GM08714 (cell line): Measurements from ENCODE around the gene FLVCR2.
"Not testable (repeated sequence)": the region's sequence is repeated elsewhere in the genome, so short reads cannot be mapped to it uniquely, and the experiment has no call there.

Experiments
- H3K4me3 ChIP-seq: fragments of 200-500 bp; sonication (Bioruptor generic); 2 replicates; pipeline ENCODE4 v1.5.1; 2014; ENCODE audit warnings: mild to moderate bottlenecking, low read length, inconsistent platforms
- ZNF274 ChIP-seq: IDR thresholded peaks from 2 replicates; pipeline ENCODE4 v1.6.1; 2012; ENCODE audit warnings: mild to moderate bottlenecking, low read depth, low read length

FLVCR2 gene

DNA sequence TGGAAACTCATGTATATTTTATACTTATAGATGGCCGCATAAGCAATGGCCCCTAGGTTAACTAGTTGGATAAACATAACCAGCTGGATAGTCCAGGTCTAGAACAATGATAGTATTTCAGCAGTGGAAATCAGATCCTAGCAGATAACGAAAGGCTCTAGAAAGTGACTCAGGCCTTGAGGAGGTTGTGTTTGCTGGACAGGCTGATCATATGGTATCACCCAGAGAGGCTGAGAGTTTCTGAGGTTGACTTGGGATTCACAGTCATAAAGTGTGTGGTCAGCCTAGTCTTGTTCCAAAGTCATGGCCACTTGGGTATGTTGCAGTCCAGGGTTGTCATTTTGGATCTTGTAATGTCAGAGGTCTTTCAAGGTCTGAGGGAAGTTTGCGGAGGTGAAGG, 16.8 kb downstream of the FLVCR2 start:
- H3K4me3 ChIP-seq = no peak overlapping the region
- no peak for TF ChIP-seq ZNF274

DNA sequence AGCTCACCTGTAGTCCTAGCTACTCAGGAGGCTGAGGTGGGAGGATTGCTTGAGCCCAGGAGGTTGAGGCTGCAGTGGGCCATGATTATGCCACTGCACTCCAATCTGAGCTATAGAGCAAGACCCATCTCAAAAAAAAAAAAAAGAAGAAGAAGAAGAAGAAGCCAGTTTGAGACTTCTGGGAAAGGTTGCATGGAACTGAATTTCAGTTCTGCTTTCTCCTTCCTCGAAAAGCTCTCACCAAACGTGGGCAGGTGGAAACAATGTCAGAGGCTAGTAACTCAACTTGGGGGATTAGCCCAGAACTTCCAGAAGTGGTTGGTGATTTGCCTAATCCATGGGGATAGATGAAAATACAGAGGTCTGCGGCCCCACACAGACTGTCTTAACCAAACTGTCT, 18.7 kb downstream of the FLVCR2 start:
- H3K4me3 ChIP-seq = no peak overlapping the region
- no peak for TF ChIP-seq ZNF274

DNA sequence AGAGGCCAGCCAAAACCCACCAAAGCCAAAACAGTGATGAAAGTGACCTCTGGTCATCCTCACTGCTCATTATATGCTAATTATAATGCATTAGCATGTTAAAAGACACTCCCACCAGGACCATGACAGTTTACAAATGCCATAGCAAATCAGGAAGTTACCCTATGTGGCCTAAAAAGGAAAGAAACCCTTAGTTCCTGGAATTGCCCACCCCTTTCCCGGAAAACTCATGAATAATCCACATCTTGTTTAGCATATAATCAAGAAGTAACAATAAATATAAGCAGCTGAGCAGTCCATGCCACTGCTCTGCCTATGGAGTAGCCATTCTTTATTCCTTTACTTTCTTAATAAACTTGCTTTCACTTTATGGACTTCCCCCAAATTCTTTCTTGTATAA, 21.7 kb downstream of the FLVCR2 start:
- not testable (repeated sequence) for H3K4me3 ChIP-seq

DNA sequence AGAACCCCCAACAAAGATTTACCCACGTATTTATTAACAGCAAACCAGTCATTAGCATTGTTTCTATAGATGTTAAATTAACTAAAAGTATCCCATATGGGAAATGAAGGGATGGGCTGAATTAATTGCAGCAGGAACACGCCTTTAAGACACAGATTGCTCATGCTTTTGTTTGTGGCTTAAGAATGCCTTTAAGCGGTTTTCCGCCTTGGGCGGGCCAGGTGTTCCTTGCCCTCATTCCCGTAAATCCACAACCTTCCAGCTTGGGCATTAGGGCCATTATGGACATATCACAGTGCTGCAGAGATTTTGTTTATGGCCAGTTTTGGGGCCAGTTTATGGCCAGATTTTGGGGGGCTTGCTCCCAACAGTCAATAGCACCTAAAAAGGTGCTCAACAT, 22.6 kb downstream of the FLVCR2 start:
- not testable (repeated sequence) for H3K4me3 ChIP-seq

DNA sequence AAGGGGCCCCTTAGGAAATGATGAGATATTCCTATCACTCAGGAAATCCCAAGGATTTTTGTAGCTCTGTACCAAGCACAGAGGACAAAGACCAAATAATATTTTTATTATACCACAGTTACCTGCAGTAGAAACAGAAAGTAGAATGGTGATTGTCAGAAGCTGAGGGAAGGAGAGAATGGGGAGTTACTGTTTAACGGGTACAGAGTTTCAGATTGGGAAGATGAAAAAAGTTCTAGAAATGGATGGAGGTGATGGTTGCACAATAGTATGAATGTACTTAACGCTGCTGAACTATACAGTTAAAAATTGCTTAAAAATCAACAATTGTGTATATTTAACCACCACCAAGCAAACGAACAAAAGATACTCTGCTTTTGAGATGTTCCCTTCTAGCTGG, 24.1 kb downstream of the FLVCR2 start:
- no peak for TF ChIP-seq ZNF274
- H3K4me3 ChIP-seq = peak overlapping the region; percentile 11; the same call in 1 of the 2 replicates

DNA sequence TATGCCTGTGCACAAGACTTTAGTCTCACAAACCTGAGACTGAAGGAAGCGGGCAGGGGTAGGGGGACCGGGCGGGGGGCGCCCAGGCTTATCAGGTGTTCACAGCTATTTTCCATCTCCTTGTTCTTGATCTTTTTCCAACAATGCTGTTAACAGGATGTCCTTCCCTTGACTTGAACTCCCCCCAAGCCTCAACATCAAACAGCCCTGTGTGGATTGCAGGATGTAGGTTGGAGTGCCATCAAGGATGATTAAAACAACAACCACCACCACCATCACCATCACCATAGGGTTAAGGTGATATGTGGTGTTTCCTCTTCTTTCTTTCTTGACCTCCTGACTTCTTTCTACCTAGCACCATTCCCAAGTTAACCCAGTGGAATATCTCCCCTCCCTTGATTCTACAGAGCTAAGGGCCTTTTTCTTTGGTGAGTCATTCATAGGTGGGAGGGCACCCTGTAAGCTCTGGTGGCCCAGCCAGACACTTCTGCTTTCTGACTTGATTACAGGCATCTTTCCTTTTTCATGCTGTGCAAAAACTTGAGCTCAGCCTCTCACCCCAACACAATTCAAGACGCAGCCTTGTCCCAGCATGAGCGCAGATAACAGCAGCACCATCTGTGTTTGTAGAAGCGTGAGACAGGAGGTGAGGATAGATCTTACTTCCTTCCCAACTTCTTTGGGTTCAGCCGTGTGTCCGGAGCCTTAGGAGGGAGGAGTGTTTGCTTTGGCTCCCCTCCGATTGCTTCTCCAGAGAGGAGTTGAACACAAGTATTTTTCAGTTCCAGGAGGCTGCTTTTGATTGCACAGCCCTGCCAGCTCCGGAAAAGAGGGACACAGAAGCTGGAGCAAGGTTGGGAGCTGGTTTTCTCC, 26.8 kb downstream of the FLVCR2 start:
- TF ChIP-seq ZNF274 = no peak
- no peak overlapping the region for H3K4me3 ChIP-seq

DNA sequence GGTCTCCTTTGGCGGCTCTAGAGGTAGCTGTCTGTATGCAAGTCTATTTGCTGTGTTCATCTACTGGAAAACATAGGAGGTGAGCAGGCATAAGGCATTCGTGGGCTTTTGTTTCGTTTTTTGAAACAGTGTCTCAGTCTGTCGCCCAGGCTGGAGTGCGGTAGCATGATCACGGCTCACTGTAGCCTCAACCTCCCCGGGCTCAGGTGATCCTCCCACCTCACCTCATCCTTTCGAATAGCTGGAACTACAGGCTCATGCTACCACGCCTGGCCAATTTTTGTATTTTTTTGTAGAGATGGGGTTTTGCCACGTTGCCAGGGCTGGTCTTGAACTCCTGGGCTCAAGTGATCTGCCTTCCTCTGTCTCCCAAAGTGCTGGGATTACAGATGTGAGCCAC, 27.5 kb downstream of the FLVCR2 start:
- no peak overlapping the region for H3K4me3 ChIP-seq
- no peak for TF ChIP-seq ZNF274

DNA sequence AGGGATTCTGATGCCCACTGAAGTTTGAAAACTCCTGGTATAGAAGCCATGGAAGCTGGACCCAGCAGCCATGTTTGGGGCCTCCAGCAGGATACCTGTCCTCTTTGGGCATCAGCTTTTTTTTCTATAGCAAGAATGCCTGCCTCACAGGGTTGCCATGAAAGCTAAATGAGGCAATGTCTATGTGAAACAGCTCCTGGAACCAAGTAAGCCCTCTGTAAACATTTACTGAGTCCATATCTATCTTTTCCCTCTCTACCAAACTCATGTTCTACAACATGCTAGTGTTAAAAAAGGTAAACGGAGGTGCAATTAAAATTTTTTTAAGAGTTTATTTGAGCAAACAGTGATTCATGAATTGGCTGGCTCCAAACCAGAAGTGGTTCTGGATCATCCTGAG, 28.6 kb downstream of the FLVCR2 start:
- H3K4me3 ChIP-seq = no peak overlapping the region
- no peak for TF ChIP-seq ZNF274

DNA sequence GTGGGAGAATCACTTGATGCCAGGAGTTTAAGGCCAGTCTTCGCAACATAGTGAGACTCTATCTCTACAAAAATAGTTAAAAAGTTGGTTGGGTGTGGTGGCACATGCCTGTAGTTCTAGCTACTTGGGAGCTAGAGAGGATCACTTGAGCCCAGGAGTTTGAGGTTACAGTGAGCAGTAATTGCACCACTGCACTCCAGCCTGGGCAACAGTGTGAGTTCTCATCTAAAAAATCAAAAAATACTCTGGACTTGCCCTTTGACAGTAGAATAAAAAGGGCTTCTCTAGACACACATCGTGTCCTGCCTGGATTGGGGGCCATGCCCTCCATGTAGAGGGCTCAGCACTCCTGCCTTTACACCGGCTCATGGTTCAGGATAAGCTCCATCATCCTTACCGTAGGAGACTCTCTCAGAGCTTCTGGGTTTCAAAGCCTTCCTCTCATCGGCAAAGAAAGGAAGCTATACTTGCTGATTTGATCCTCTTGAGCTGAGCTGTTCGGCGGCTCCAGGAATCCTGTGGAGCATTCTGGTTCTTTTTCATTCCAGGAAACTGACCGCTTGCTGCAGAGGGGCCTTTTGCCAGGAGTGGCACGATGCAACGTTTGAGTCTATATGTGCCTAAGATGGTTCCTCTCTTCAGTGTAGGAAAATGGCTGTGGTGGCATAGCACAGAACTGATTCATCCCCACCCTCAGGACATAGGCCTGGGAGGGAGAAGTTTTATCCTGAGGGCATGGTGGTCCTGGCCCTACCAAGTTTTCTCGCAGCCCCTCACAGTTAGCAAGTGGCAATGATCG, 29.6 kb downstream of the FLVCR2 start:
- TF ChIP-seq ZNF274 = peak; percentile 86
- no peak overlapping the region for H3K4me3 ChIP-seq

DNA sequence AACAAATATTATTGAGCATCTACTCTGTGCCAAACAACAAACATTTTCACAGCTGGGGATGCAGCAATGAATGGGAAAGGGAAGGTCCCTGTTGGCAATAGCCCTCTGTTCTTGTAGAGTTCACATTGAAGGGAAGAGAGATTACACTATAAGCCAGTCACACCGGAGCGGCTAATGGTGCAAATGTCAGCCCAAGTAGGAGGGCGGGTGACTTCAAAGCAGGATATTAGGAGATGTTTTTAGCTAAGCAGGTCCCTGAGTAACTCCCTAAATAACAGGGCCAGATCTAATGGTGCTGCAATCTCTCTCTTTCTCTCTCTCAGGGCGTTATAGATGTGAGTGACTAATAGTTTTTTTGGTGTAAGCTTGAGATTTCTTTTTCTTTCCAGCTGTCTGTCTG, 30.7 kb downstream of the FLVCR2 start:
- TF ChIP-seq ZNF274 = no peak
- no peak overlapping the region for H3K4me3 ChIP-seq

DNA sequence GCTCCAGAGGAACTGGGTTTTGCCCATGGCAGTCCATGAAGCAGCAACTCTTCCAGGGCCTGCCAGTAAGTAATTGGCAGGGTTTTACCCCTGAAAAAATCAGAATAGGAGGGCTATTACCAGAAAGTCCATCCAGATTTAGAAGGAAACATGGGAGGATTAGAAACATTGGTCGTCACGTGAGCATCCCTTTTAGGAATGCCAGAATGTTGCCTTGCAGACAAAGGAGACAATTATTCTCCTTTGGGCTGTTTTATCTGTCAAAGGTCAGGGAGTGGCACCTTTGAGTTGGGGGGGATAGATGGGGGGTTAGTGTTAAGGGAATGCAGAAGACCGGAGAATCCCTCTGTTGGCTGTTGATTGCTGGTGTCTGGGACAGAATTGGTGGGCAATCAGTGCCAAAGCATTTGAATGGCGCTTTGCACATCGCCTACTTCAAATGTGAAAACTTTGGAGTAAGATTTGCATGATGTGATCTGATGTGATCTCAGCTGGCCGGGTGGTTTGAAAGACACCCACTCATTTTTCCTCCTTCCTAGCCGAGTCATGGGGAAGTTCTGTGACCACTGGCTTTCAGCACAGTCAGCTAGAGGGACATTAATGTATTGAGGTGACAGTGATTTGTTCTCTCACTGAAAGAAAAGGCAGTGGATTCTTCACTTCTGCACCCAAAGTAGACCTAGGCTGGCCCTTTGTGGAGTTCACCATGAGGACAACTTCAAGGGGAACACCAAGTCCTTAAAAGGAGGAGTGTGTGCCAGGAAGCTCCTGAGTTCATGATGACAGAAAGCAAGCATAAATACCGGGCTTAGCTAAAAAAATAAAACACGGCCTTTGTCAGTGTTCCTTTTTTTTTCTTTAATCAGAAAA, 31.4 kb downstream of the FLVCR2 start:
- no peak for TF ChIP-seq ZNF274
- no peak overlapping the region for H3K4me3 ChIP-seq

DNA sequence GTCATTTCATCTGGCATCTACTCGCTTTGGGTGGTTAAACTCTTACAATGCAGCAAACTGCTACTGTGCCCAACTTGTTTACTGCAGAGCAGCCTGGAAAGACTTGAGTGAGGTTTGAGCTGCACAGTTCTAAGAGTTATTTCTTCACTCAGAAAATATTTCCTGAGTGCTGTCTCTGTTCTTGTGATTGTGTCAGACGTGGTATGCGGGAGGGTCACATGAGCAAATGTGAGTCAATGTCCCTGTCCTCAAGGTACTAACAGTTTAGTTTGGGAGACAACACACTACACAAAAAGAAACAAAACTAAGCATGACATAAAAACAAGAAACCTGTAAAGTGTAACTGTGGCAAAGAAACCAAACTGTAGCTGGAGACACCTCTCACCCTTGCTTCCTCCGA, 32.4 kb downstream of the FLVCR2 start:
- H3K4me3 ChIP-seq = no peak overlapping the region
- no peak for TF ChIP-seq ZNF274

DNA sequence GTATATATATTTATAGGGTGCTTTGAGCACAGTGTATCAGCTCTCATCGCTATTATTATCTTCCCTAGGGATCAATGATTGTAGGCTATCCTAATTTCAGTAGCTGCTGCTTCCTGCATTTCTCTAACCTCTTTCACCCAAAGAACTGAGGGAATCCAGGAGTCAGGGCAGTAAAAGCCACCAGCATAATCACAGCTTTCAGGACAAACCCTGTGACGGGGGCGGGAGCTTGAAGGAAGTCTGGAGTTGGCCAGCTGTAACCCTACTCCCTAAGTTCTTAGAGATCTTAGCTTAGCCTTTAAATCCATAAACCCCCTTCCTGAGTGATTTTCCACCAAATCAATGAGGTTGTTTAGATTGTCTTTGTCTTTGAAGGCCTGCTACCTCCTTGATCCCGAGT, 33.7 kb downstream of the FLVCR2 start:
- no peak overlapping the region for H3K4me3 ChIP-seq
- no peak for TF ChIP-seq ZNF274

DNA sequence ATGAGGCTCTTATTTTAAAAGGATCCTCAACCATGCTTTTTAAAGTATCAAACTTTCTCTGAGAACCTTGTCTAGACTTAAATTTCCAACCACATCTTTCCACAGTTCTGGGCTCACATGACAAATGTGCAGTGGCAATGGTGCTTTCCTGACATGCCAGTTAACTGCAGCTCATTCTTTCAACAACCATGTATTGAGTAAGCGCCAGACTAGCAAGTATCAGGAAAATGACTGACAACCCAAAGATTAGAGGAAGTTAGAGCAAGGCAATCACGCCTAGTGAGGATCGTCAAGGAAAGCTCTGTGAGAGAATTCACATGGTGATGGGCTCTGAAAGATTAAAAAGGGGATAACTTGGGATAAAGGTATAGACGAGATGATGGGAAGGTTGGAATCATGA, 35.8 kb downstream of the FLVCR2 start:
- H3K4me3 ChIP-seq = no peak overlapping the region
- no peak for TF ChIP-seq ZNF274
